Osteocyte (in vitro differentiated cells): ENCODE data around the gene COL27A1. TPM values are rescaled to one million over a fixed set of nuclear protein-coding genes. Genes with fewer than 3 reads are reported as not detected.

Source experiments
- DNase-seq: peaks from one replicate; pipeline ENCODE4 v3.0.0; 2021; ENCODE audit warnings: mixed read lengths; ENCODE audit not compliant: unreplicated experiment; ENCODE audit errors: extremely low spot score
- H3K27ac Mint-ChIP-seq: one replicate; pipeline ENCODE4 v1.8.0; 2021; ENCODE audit warnings: mild to moderate bottlenecking, mixed read lengths; ENCODE audit not compliant: unreplicated experiment
- H3K27me3 Mint-ChIP-seq: one replicate; pipeline ENCODE4 v1.8.0; 2021; ENCODE audit warnings: mixed read lengths; ENCODE audit not compliant: unreplicated experiment
- H3K36me3 Mint-ChIP-seq: one replicate; pipeline ENCODE4 v1.8.0; 2021; ENCODE audit warnings: mixed read lengths; ENCODE audit not compliant: unreplicated experiment
- H3K4me1 Mint-ChIP-seq: one replicate; pipeline ENCODE4 v1.8.0; 2021; ENCODE audit warnings: mixed read lengths; ENCODE audit not compliant: unreplicated experiment
- H3K4me3 Mint-ChIP-seq: one replicate; pipeline ENCODE4 v1.8.0; 2021; ENCODE audit warnings: mild to moderate bottlenecking, moderate library complexity, mixed read lengths; ENCODE audit not compliant: unreplicated experiment
- H3K9me3 Mint-ChIP-seq: one replicate; pipeline ENCODE4 v1.8.0; 2021; ENCODE audit warnings: mixed read lengths; ENCODE audit not compliant: unreplicated experiment
- CTCF ChIP-seq: fragments of 200-600 bp; sonication (generic); IDR thresholded peaks from 2 replicates; pipeline ENCODE4 v1.5.0; 2021; ENCODE audit warnings: antibody characterized with exemption, mild to moderate bottlenecking, moderate library complexity
- total RNA-seq: library from RNA; stranded (reverse); gene quantifications from 2 replicates; pipeline ENCODE4 v1.2.1, GENCODE V29; 2021

COL27A1 gene
- total RNA-seq, 1 donor from 2014 or later, result 44.4 TPM

GRCh38 chr9:114116126-114116747 lies 39.1 kb upstream of the COL27A1 start:
- H3K4me1 Mint-ChIP-seq, result peaks cover 5% of the 10 kb centered on the region
- DNase-seq, result no peak
- H3K36me3 Mint-ChIP-seq, result no peaks in the 10 kb centered on the region
- no peak for TF ChIP-seq CTCF
- H3K9me3 Mint-ChIP-seq, result no peaks in the 10 kb centered on the region
- H3K27me3 Mint-ChIP-seq, result peaks cover 55% of the 10 kb centered on the region
- no peak overlapping the region for H3K27ac Mint-ChIP-seq
- no peak overlapping the region for H3K4me3 Mint-ChIP-seq

GRCh38 chr9:114117614-114117995 lies 37.7 kb upstream of the COL27A1 start:
- H3K27me3 Mint-ChIP-seq, result peaks cover 54% of the 10 kb centered on the region
- TF ChIP-seq CTCF, result no peak
- no peak overlapping the region for H3K27ac Mint-ChIP-seq

DNA sequence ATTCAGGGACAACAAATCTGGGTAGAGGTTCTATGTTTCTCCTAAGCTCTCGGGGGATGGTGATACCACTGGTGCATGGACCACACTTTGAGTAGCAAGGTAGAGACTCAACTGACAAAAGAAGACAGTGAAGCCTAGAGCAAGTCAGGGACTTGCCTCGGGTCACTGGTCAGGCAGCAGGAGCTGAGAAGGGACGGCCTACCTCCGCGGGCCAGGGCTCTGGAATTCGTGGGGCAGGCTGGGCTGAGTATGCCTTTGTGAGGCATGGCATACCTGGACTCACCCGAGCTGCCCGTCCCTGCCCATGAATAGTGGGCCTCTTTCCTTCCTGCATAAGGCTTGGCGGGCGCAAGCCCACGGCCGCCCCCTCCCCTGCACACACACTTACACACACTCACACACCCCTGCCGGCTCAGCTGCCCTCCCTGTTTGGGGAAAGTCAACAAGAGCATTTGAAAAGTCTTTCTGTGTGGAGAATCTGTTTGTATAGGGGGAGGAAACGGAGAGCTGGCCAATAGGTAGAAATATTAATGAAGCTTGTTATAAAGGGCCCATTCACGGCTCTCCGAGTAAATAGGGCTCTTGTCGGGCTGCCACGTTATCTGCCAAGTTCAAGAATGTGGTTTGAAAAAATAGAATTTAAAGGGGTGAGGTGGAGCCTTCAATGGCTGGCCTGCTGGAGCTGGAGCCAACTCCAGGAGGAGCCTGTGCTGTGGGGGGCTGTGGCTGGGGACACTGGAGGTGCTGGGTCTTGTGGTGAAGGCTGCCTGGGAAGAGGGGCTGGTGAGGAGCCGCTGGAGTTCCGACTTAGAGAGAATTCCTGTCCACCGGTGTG lies 37.1 kb upstream of the COL27A1 start:
- peaks cover 3% of the 10 kb centered on the region for H3K4me1 Mint-ChIP-seq
- H3K27me3 Mint-ChIP-seq, result peaks cover 48% of the 10 kb centered on the region
- no peak for DNase-seq
- no peaks in the 10 kb centered on the region for H3K36me3 Mint-ChIP-seq
- H3K27ac Mint-ChIP-seq, result no peak overlapping the region
- H3K9me3 Mint-ChIP-seq, result no peaks in the 10 kb centered on the region
- TF ChIP-seq CTCF, result no peak
- H3K4me3 Mint-ChIP-seq, result no peak overlapping the region

More at GRCh38 chr9:114117614-114117995, 37.7 kb upstream of the COL27A1 start:
- DNase-seq, result no peak
- H3K4me1 Mint-ChIP-seq, result peaks cover 7% of the 10 kb centered on the region
- no peaks in the 10 kb centered on the region for H3K36me3 Mint-ChIP-seq
- H3K4me3 Mint-ChIP-seq, result no peak overlapping the region
- no peaks in the 10 kb centered on the region for H3K9me3 Mint-ChIP-seq

GRCh38 chr9:114119242-114120191 lies 35.8 kb upstream of the COL27A1 start:
- no peak for TF ChIP-seq CTCF
- Mint-ChIP-seq H3K9me3 (no peaks in the 10 kb centered on the region), H3K36me3 (no peaks in the 10 kb centered on the region), H3K27ac (no peak overlapping the region), H3K27me3 (peaks cover 39% of the 10 kb centered on the region), H3K4me1 (peaks cover 3% of the 10 kb centered on the region), H3K4me3 (no peak overlapping the region)
- no peak for DNase-seq
